ENCODE data around the gene FAM204A.

GRCh38 chr10:118271671-118272070 is 70.5 kb downstream of the FAM204A start:
- TF ChIP-seq CTCF (conservative IDR thresholded peaks at IDR 0.05): no peak
- no peak for TF ChIP-seq ZFX (IDR thresholded peaks at IDR 0.05)
